ENCODE measurements around the gene ZNF652.
"Not testable (repeated sequence)": the region's sequence is repeated elsewhere in the genome, so short reads cannot be mapped to it uniquely, and the experiment has no call there.

The ZNF652 gene

DNA sequence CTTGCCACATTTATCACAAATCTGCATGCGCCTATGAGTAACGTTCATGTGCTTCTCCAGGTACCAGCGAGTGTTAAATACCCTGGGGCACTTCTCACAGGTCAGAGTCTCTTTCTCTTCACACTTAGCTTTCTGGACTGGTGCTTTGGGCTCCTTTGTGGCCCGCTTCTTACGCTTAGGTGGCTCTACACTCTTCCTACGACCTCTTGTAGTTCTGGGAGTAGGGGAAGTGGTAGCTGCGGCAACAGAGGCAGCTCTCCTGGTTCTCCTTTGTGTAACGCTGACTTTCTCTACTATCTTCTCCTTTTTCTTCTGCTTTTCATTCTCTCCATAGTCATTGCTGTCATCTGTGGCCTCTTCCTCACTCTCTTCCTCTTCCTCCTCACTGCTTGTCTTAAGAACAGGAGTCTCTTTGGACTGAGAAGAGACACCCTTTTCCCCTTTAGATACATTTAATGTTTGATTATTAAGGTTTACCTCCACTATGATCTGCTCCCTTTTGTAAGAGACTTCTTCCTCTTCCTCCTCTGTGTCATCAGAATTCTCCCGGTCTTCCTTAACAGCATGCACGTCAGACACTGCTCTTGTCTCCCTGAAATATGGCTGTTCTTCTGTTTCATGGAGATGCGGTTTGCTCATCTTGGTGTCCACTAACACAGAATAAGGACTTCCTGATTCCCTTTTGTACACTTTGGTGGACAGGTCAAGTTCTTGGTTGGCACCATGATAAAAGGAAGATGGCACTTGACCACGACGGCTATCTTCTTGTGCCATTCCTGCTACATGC is 45.0 kb downstream of the ZNF652 start:
- no peak for FAIRE-seq
- DNase-seq (ENCODE audit: low spot score), result no peak

DNA sequence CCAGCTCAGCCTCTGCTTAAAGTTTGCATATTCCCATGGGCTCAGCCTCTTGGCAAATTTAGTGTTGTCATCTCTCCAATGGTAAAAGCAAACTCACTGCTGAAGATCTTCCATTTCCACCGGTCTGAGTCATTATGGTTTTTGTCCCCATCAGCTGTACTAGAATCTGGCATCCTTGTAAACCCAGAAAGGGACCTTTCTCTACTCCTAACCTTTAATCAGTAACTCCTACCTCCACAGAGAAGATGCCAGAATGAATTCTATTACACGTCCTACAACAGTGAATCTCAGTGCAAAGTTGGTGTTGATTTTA is 45.8 kb downstream of the ZNF652 start:
- no peak for FAIRE-seq

DNA sequence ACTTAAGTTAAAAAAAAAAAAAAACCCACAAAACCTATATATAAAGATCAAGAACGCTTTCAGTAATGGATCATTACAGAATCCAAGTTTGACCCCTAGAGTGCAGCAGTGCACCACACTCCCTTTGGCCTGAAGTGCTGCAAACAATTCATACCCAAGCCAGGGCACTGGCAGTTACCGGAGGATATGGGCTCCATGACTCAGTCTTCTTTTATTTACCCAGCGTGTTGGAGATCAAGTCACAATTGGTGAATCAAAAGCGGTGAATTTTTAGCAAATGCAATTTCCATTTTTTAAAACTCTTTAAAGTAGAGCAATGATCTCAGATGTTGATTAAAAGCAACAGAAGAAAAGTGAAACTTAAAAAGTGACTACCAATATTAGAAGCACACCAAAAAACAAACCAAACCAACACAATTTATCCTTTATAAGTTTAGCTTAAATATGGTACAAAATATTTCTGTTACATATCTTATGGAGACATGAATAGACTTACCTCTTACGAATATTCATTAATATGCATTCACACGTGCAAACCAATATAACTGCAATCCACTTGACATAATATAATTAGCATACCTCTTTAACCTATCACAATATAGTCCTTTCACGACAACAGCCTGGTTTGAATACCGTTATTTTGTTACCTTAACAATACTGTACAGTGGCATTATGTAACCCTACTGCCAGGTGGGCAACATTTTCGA is 46.3 kb downstream of the ZNF652 start:
- FAIRE-seq (no peak), DNase-seq (ENCODE audit: low spot score) (peak; percentile 89)

More for the DNA sequence above, 45.8 kb downstream of the ZNF652 start:
- no peak for DNase-seq (ENCODE audit: low spot score)

DNA sequence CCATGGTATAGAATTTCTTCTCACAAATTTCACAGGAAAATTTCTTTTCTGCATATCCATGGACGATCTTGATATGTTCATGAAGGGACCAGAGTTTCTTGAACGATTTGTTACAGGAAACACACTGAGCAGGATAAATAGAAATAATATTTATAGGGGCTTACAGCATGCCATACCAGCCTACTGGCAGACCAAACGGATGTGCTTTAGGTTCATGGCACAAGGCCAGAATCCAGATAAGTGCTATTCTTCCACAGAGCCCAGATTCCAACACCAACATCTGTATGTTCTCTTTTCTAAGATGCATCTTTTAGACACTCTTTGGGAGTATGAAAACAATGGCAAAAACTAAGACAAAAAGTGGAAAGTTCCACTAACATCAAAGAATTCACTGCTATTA is 49.3 kb downstream of the ZNF652 start:
- DNase-seq (ENCODE audit: low spot score), result no peak

DNA sequence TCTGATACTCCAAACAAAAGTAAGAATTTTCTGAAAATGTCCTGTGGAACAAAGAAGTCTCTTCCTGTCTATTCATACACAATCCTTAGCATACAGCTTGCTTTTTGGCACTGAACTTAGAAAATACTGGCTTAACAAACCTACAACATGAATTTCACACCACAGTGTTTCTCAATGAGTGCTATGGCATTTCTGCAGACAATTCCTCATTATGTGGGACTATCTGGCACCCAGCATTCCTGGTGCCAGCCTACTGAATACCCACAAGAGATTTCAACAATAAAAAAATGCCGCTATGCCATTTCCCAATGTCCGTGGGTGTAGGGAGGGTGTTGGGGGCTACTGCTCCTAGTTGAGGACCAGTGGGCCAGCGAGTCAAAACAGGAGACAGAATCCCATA is 62.1 kb downstream of the ZNF652 start:
- FAIRE-seq (no peak), DNase-seq (ENCODE audit: low spot score) (no peak)

More for the DNA sequence above, 49.3 kb downstream of the ZNF652 start:
- no peak for FAIRE-seq

DNA sequence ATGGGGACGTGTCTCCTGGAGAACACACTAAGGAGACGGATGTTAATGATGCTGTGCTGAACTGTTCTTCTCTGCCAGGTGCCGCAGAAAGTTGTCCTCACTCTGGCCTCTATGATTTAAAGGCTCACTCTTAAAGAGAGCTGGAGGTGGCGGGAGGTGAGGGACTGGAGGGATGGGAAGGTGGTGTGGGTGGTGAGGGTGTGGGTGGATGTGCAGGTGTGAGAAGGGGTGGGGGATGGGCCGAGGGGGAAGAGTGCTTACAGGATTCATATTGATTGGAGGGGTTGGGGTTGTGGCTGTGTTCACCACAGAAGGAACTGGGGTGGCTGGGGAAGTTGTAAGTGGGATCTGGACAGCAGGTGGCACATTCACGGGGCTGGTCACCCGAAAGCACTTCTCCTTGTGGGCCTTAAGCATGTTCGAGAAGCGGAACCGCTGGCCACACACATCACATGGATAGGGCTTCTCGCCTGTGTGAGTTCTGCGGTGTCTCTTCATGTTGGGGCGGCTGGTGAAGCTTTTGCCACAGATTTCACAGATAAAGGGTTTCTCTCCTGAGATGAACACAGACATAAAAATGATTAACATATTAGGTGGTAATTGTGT is 63.6 kb downstream of the ZNF652 start:
- FAIRE-seq (no peak), DNase-seq (ENCODE audit: low spot score) (no peak)

DNA sequence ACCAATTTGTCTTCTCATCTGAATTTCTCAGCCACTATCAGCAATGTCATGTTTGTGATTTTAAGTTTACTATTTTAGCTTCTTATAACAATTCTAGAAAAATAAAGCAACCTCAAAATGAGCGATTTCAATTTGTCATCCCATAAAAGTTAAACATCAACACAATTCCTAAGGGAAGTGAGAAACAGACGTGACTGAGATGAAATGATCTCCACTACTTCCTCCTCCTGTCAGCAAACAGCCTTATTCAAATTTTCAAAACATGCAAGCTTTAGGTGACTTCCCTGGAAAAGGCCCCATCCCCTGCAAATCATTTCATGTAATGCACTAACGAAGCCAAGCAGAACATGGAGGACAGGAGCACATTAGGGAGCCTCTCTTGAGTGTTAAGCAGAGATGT is 64.9 kb downstream of the ZNF652 start:
- FAIRE-seq, result no peak
- DNase-seq (ENCODE audit: low spot score), result no peak

DNA sequence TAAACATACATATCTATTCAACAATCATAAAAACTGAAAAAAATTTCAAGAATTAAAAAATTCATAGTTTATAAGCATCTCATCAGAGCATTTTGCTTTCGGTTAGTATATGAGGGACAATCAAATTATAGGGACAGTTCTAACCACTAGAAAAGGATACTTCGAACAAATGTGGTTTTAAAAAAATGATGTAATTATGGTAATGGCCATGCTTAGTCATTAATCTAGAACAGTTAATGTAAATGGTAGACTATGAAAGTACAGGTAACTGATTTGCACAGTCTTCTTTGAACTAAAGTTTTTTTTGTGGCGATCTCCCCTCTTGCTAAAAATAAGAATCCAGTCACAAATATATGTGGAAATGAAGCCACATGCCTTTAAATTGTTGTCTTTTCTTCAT is 67.9 kb downstream of the ZNF652 start:
- DNase-seq (ENCODE audit: low spot score) (no peak), FAIRE-seq (no peak)

DNA sequence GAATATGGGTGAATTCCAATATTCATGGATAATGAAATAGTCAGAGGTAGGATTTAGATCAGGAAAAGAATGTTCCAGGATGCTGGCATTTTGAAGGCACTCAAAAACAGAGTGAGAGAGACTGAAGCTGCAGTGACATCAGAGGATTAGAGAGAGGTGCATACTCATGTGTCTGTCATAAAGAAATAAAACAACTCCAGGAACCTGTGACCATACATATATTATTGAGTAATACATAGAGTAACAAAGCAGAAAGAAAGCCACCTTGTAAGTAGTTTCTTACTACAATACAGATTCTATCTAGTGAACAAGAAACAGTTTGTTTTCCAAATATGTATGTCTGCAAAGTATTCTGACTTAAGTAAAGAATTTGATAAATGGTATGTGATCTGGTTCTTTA is 69.1 kb downstream of the ZNF652 start:
- no peak for FAIRE-seq
- no peak for DNase-seq (ENCODE audit: low spot score)

DNA sequence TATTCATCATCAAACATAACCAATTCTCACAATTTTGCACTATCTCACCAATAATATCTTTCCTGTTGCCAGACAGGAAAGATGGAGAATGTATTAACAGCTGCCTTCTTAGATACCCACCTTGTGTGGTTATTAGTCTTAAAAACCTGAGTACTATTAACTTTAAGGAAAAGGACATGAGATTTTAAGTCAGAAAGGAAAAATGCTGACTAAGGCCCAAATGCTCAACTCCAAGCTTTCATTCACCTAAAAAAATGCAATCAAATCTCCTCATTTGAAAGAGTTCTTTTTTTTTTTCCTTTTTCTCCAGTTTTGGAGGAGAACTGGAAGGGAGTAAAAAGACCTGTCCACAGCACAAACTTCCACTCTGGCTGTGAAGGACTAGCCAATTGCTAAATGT is 70.1 kb downstream of the ZNF652 start:
- DNase-seq (ENCODE audit: low spot score), result no peak
- no peak for FAIRE-seq

DNA sequence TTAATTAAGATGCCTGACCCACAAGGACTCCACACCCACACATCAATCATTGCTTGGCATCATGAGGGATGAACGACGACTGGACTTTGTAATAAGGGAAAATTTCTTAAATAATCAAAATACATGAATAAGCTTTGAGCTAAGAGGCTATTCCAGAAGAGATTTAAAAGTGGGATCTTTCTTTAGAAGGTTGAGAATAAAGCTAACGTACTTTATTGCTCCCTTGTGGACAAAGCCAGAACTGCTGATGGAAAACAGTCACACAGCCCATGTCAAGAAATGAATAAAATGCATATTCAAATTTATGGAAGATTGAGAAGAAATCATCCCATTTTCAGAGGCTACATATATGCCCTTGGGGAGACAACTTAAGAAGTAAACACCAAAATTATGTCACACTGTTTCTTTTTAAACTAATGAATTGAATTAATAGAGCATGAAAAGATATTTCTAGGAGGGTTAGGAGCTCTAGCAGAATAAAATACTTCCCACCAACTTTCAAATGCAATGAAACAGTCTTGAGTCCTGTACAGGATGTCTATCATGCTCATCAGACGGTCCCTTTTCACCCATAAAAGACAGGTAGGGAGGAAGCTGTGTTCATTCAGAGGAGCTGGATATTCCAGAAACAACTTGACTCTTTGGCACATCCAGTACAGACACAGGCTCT is 71.2 kb downstream of the ZNF652 start:
- no peak for FAIRE-seq

DNA sequence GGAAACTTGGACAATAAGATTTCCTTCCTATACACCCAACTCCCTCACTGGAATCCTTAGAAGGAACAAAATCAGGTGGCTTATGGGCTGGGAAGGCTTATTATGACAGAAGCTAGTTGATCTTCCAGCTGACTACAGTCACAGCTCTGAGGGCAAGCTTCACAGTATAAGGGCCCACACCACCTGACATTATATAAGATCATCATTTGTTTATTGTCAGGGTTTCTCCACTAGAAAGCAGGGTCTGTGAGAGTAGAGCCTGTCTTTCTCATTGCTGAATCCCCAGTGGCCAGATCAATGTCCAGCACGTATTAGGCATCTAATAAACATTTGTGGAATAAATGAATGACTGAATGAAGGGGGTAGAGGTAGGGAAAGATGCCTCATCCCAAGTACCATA is 73.7 kb downstream of the ZNF652 start:
- no peak for FAIRE-seq
- DNase-seq (ENCODE audit: low spot score), result no peak

More for the DNA sequence above, 71.2 kb downstream of the ZNF652 start:
- peak; percentile 31 for DNase-seq (ENCODE audit: low spot score)

DNA sequence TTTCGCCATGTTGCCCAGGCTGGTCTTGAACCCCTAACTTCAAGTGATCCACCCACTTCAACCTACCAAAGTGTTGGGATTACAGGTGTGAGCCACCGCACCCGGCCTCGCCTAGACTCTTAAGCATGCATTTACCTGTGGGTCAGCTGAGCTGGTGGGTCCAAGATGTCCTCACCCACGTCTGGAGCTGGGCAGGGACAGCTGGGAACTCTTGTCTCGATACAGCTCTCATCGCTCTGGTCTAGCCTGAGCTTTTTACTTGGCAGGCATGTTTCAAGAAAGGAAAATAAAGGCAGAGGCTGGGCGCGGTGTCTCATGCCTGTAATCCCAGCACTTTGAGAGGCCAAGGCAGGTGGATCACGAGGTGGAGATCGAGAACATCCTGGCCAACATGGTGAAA is 74.6 kb downstream of the ZNF652 start:
- FAIRE-seq, result no peak

DNA sequence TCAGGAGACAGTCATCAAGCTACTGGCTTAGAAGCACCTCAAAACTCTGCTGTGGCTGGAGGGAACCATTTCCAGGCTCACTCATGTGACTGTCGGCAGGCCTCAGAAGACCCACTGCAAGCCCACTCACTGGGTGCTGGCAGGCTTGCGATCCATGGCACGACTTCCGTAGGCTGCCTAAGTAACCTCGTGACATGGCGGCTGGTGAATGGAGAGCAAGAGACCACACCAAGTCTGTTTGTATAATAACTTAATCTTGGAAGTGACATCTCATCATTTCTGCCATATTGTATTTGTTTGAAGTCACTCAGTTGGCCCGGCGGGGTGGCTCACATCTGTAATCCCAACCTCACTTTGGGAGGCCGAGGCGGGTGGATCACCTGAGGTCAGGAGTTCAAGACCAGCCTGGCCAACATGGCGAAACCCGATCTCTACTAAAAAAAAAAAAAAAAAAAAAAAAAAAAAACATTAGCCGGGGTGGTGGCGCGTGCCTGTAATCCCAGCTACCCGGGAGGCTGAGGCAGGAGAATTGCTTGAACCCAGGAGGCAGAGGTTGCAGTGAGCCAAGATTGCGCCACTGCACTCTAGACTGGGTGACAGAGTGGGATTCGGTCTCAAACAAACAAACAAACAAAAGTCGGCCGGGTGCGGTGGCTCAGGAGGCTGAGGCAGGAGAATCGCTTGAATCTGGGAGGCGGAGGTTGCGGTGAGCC is 75.6 kb downstream of the ZNF652 start:
- not testable (repeated sequence) for DNase-seq (ENCODE audit: low spot score); FAIRE-seq

More for the DNA sequence above, 74.6 kb downstream of the ZNF652 start:
- no peak for DNase-seq (ENCODE audit: low spot score)

DNA sequence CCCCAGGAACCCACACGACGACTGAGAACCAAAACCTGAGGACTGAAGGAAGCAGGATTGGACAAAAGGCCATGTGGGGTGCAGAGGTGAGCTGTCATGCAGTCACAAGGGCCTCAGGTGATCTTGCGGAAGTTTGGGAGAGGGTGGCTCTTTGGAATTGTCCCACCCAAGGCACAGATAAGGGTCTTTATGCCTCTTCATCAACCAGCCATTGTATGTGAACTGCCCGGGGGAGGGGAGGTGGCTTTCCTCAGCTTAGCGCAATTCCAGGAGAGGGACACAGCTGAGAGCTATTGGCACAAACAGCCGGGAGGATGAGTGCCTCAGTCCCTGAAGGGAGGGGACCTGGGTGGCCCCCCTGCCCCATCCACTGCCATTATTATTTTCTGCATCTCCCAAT is 76.3 kb downstream of the ZNF652 start:
- FAIRE-seq, result no peak
- no peak for DNase-seq (ENCODE audit: low spot score)

DNA sequence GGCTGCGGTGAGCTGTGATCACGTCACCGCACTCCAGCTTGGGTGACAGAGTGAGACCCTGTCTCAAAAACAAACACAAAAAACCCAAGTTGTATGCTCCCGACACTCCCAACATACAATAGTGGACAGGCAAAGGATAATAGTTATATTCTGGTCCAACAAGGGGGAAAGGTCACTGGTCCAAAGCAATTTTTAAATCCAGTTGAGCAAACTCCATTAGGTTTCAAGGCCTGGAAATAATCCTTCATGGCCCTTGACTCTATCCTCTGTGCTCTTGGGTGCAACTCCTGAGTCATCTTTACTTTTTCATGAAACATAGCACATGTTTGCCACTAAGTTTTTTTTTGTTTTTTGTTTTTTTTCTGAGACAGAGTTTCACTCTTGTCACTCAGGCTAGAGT is 81.1 kb downstream of the ZNF652 start:
- FAIRE-seq (no peak), DNase-seq (ENCODE audit: low spot score) (no peak)

DNA sequence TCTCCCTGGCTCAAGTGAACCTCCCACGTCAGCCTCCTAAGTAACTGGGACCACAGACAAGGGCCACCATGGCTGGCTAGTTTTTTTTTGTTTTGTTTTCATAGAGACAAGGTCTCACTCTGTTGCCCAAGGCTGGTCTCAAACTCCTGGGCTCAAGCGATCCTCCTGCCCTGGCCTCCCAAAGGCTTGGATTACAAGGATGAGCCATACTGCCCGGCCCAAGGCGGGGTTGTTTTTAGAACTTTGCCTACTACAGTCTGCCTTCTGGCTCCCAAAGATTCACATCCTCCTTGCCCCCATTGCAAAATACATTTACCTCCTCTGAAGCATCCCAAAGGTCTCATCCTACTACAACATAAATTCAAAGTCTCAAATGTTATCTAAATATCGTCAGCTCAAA is 82.0 kb downstream of the ZNF652 start:
- DNase-seq (ENCODE audit: low spot score), result no peak
- FAIRE-seq, result no peak

DNA sequence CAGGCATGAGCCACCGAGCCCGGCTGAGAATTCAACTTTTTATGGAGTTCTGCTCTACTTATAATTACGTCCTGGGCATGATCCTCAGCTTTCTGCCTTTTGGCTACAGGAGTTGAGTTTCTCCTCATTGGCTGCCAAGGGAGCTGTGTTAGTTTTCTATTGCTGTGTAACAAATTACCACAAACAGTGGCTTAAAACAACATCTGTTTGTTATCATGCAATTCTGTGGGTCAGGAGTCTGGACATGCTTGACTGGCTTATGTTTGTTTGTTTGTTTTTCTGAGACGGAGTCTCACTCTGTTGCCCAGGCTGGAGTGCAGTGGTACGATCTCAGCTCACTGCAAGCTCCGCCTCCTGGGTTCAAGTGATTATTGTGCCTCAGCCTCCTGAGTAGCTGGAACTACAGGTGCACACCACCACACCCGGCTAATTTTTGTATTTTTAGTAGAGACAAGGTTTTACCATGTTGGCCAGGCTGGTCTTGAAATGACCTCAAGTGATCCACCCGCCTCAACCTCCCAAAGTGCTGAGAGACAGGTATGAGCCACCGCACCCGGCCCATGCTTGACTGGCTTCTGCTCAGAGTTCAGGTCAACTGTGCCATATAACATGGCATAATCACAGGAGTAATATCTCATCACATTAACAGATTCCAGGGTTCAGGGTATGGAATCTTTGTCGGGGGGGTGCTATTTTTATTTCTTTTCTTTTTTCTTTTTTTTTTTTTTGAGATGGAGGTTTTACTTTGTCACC is 82.6 kb downstream of the ZNF652 start:
- not testable (repeated sequence) for FAIRE-seq; DNase-seq (ENCODE audit: low spot score)

DNA sequence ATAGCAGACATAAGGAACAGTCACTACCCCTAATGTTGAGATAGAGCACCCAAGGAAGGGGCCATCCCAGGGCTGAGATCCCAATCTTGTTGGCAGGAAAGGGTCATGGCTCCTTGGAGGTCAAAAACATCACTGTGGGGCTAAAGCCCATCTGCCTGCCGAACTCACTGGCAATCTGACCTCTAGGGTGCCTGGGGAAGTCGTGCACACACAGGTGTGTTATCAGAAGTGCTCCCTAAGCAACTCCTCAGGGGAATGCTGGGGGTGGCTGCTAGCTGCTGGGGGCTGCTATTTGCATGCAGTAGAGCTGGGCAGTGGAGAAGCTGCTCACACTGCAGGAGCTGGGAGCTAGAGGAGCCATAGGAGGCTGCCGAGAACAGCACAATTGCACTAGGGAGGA is 84.0 kb downstream of the ZNF652 start:
- FAIRE-seq (no peak), DNase-seq (ENCODE audit: low spot score) (no peak)

DNA sequence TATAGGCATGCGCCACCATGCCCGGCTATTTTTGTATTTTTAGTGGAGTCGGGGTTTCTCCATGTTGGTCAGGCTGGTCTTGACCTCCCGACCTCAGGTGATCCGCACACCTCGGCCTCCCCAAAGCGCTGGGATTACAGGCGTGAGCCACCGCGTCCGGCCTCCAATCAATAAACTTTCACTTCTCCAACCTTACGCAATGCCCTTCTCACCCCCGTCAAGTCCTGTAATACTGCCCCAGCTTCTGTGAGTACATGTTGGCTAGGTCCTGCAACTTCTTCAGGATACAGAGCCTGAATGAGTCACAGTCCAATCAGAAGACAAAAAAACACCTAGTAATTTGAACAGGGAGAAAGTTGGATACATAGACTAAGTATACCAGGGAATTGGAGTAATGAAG is 84.4 kb downstream of the ZNF652 start:
- FAIRE-seq, result no peak
- no peak for DNase-seq (ENCODE audit: low spot score)

DNA sequence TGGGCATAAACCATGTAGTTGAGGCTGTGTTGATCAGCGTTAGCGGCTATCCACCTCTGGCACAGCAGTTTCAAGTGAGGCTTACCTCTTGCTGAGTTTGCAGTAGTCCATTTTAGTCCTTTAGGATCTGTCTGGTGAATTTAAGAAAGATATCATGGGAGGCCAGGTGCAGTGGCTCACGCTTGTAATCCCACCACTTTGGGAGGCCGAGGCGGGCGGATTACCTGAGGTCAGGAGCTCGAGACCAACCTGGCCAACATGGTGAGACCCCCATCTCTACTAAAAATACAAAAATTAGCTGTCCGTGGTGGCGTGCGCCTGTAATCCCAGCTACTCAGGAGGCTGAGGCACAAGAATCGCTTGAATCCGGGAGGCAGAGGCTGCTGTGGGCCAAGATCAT is 86.1 kb downstream of the ZNF652 start:
- not testable (repeated sequence) for DNase-seq (ENCODE audit: low spot score); FAIRE-seq

Data from urothelium cell line (cell line).